Panc1 (cell line): ENCODE data around the gene OGA. TPM values are rescaled to one million over a fixed set of nuclear protein-coding genes. Genes with fewer than 3 reads are reported as not detected.

Source experiments
- ATAC-seq: fragments of 200-7000 bp; cut with Tn5 transposase; 2 replicates; pipeline ENCODE4 v1.9.1; 2020; ENCODE audit warnings: mild to moderate bottlenecking, moderate library complexity
- BruUV-seq: library from RNA; stranded (reverse); fragments of 400-500 nt; replicated peaks from 2 replicates; lab custom pipeline; 2021; lab: Mats Ljungman, UMichigan
- CTCF ChIA-PET: fragments of 300-600 bp; sonication (Branson Sonifier 250); formaldehyde crosslinking; loops from one replicate; lab custom pipeline; 2022; ENCODE audit warnings: antibody characterized with exemption; lab: Charles Lee
- POLR2A ChIA-PET: fragments of 300-600 bp; sonication (Branson Sonifier 250); formaldehyde crosslinking; loops from one replicate; lab custom pipeline; 2022; ENCODE audit warnings: antibody characterized with exemption; lab: Charles Lee
- DNase-seq: peaks from one replicate; pipeline ENCODE4 v3.0.0-alpha.2; 2010; ENCODE audit warnings: low read depth, low spot score
- H3K27ac ChIP-seq: 2 replicates; pipeline ENCODE4 v1.5.1; 2011; ENCODE audit warnings: mild to moderate bottlenecking, low read length, inconsistent platforms
- H3K27me3 ChIP-seq: fragments of 200-500 bp; sonication (Bioruptor generic); 2 replicates; pipeline ENCODE4 v1.6.0; 2014; ENCODE audit warnings: low read length, inconsistent platforms; ENCODE audit not compliant: control insufficient read depth, insufficient read depth
- H3K36me3 ChIP-seq: fragments of 200-500 bp; sonication (Bioruptor generic); 2 replicates; pipeline ENCODE4 v1.5.1; 2014; ENCODE audit warnings: inconsistent platforms, mild to moderate bottlenecking, low read length, moderate library complexity; ENCODE audit not compliant: control insufficient read depth, insufficient read depth
- H3K4me1 ChIP-seq: 2 replicates; pipeline ENCODE4 v1.5.1; 2011; ENCODE audit warnings: inconsistent platforms, mild to moderate bottlenecking, low read length, moderate library complexity; ENCODE audit not compliant: control insufficient read depth, insufficient read depth
- H3K4me3 ChIP-seq, 2 experiments: 2 replicates each; pipeline ENCODE4 v1.5.1; 2011 to 2012; ENCODE audit warnings: low read depth in 2 of 2, low read length in 2 of 2, mild to moderate bottlenecking in 2 of 2, inconsistent platforms in 1 of 2, moderate library complexity in 1 of 2
- H3K9me3 ChIP-seq: fragments of 200-500 bp; sonication (Bioruptor generic); 2 replicates; pipeline ENCODE4 v1.5.1; 2014; ENCODE audit warnings: low read depth, mild to moderate bottlenecking, inconsistent platforms, low read length, moderate library complexity; ENCODE audit not compliant: control insufficient read depth, insufficient read depth
- POLR2AphosphoS5 ChIP-seq: IDR thresholded peaks from 2 replicates; pipeline ENCODE4 v1.6.1; 2012; ENCODE audit warnings: mild to moderate bottlenecking, low read depth, low read length, moderate library complexity
- SIN3A ChIP-seq: IDR thresholded peaks from 2 replicates; pipeline ENCODE4 v1.6.1; 2012; ENCODE audit warnings: low read depth, mild to moderate bottlenecking, low read length, moderate library complexity, borderline replicate concordance; ENCODE audit not compliant: insufficient read depth
- TCF7L2 ChIP-seq: IDR thresholded peaks from 2 replicates; pipeline ENCODE4 v1.6.1; 2011; ENCODE audit warnings: mild to moderate bottlenecking, low read depth, low read length, inconsistent platforms
- in situ Hi-C: cut with HindIII; loops from 2 replicates; pipeline ENCODE4 v1.10.0; 2016; ENCODE audit warnings: low sequenced_read_pairs, low pct_unique_long_range_greater_than_20kb
- intact Hi-C: fragments of 100-400 bp; cut with micrococcal nuclease; formaldehyde crosslinking; loops from one replicate; pipeline ENCODE4 v1.10.0; 2022; ENCODE audit not compliant: unreplicated experiment
- total RNA-seq: library from RNA; stranded (reverse); gene quantifications from one replicate; pipeline ENCODE4 v1.2.1, GENCODE V29; 2021; ENCODE audit not compliant: unreplicated experiment
- TF ChIP-seq, protein P1 (sequence below), 2 experiments: IDR thresholded peaks; 2 replicates each; pipeline ENCODE4 v1.6.1; 2011 to 2012; ENCODE audit warnings: low read depth in 2 of 2, control low read depth in 1 of 2, low read length in 1 of 2, mild to moderate bottlenecking in 1 of 2, moderate library complexity in 1 of 2; ENCODE audit not compliant: insufficient read depth in 1 of 2
- TF ChIP-seq, protein P2 (sequence below): fragments of 450-650 bp; IDR thresholded peaks from 2 replicates; pipeline ENCODE4 v1.5.1; 2017; ENCODE audit warnings: mild to moderate bottlenecking

The OGA gene
- total RNA-seq, 1 experiment from 2014 or later, result 117 TPM

- Histone ChIP-seq H3K9me3 (no peaks in the 10 kb centered on the region), H3K36me3 (no peaks in the 10 kb centered on the region), H3K27me3 (no peaks in the 10 kb centered on the region; the same call in 1 of the 2 replicates), H3K4me1 (no peaks in the 10 kb centered on the region), H3K4me3 (no peak overlapping the region), H3K27ac (no peak overlapping the region)
- DNase-seq (no peak), ATAC-seq (no peak)
- TF ChIP-seq SIN3A, result no peak
- TF ChIP-seq TCF7L2, result no peak
- TF ChIP-seq POLR2AphosphoS5, result no peak
- TF ChIP-seq, protein P1, sequence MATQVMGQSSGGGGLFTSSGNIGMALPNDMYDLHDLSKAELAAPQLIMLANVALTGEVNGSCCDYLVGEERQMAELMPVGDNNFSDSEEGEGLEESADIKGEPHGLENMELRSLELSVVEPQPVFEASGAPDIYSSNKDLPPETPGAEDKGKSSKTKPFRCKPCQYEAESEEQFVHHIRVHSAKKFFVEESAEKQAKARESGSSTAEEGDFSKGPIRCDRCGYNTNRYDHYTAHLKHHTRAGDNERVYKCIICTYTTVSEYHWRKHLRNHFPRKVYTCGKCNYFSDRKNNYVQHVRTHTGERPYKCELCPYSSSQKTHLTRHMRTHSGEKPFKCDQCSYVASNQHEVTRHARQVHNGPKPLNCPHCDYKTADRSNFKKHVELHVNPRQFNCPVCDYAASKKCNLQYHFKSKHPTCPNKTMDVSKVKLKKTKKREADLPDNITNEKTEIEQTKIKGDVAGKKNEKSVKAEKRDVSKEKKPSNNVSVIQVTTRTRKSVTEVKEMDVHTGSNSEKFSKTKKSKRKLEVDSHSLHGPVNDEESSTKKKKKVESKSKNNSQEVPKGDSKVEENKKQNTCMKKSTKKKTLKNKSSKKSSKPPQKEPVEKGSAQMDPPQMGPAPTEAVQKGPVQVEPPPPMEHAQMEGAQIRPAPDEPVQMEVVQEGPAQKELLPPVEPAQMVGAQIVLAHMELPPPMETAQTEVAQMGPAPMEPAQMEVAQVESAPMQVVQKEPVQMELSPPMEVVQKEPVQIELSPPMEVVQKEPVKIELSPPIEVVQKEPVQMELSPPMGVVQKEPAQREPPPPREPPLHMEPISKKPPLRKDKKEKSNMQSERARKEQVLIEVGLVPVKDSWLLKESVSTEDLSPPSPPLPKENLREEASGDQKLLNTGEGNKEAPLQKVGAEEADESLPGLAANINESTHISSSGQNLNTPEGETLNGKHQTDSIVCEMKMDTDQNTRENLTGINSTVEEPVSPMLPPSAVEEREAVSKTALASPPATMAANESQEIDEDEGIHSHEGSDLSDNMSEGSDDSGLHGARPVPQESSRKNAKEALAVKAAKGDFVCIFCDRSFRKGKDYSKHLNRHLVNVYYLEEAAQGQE (IDR thresholded peaks at IDR 0.05; ENCODE audit: insufficient read depth in 1 of 2, low read depth in 2 of 2, low read length in 1 of 2), result no peak
- TF ChIP-seq, protein P2, sequence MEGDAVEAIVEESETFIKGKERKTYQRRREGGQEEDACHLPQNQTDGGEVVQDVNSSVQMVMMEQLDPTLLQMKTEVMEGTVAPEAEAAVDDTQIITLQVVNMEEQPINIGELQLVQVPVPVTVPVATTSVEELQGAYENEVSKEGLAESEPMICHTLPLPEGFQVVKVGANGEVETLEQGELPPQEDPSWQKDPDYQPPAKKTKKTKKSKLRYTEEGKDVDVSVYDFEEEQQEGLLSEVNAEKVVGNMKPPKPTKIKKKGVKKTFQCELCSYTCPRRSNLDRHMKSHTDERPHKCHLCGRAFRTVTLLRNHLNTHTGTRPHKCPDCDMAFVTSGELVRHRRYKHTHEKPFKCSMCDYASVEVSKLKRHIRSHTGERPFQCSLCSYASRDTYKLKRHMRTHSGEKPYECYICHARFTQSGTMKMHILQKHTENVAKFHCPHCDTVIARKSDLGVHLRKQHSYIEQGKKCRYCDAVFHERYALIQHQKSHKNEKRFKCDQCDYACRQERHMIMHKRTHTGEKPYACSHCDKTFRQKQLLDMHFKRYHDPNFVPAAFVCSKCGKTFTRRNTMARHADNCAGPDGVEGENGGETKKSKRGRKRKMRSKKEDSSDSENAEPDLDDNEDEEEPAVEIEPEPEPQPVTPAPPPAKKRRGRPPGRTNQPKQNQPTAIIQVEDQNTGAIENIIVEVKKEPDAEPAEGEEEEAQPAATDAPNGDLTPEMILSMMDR, result no peak
- intact Hi-C loops (no loop called here), in situ Hi-C loops (no loop called here)
- CTCF ChIA-PET, result no interaction called here
- no TSS peak for BruUV-seq
- POLR2A ChIA-PET, result interaction anchor here (0.6 kb wide), 1 partner anchor 49 kb away, joined by 3 read pairs; no protein-coding TSS in a partner anchor
Measured at GRCh38 chr10:101772895-101773761, 45.1 kb downstream of the OGA start.

DNA sequence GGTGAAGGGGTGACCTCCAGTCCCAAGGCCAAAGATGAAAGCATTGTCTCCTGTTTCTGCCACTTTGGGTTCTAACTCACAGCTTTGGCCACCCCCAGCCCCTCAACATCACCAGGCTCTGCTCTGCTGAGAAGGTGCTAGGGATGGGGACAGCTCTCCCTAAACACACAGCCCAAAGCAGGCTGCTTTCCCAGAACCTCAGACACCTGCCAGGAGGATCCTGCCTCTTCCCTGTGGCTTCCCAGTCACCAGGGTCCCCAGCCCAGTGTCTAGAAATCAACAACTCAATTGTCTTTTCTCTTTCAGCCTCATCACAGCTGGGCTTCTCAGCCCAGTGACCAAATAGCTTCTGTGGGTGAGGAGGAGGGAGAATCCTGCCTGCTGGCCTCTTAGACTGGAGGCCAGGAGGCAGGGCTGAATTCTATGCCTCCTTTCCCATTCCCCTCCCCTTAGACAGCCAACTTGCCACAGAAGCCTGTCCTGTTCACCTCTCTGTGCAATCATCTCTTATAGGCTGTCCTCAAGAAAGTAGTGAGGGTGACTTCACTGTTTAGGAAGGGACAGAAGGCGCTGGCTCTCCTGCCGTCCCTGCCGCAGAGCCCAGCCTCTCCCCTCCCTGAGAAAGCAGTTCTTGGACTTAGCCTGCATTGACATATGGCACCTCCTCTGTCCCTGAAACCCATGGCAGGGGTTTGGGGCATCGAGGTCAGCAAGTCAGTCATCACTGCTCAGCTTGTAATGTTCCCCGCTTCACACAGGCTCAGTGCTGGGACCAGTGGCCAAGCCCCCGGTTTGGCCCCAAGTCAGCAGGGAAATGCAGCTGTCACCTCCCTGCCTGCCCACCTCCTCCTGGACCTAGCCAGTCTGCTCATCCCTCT lies 46.0 kb downstream of the OGA start:
- Histone ChIP-seq H3K27me3 (no peaks in the 10 kb centered on the region; the same call in 1 of the 2 replicates), H3K4me1 (no peaks in the 10 kb centered on the region), H3K36me3 (no peaks in the 10 kb centered on the region), H3K4me3 (no peak overlapping the region), H3K27ac (no peak overlapping the region), H3K9me3 (no peaks in the 10 kb centered on the region)
- intact Hi-C loops, result no loop called here
- no peak for TF ChIP-seq TCF7L2
- TF ChIP-seq, protein P2, result no peak
- TF ChIP-seq SIN3A, result no peak
- BruUV-seq, result no TSS peak
- DNase-seq (no peak), ATAC-seq (no peak)
- POLR2A ChIA-PET, result no interaction called here
- in situ Hi-C loops, result no loop called here
- CTCF ChIA-PET, result interaction anchor here (0.5 to 1.2 kb wide), 2 partner anchors 9 to 69 kb away, joined by 3 to 6 read pairs; no protein-coding TSS in a partner anchor
